ENCODE measurements around the gene ALG10B. TPM values are rescaled to one million over a fixed set of nuclear protein-coding genes. Genes with fewer than 3 reads are reported as not detected.

Gene ALG10B
- total and polyA plus RNA-seq, 2 of the 8 experiments (the other 6 are each of a cell fraction or from before 2014, with no cell fraction given), result 3.2 to 5.4 TPM

GRCh38 chr12:38289396-38289795 lies 27.2 kb upstream of the ALG10B start:
- Histone ChIP-seq H3K36me3 (ENCODE audit: control insufficient read depth in 2 of 4, insufficient read depth in 4 of 4, low read length in 3 of 4) (no peaks in the 10 kb centered on the region), H4K91ac (replicated peaks; ENCODE audit: insufficient read length, low read length) (no peak overlapping the region), H3K56ac (replicated peaks; ENCODE audit: insufficient read length, low read depth, low read length) (no peak overlapping the region), H3K4me2 (ENCODE audit: insufficient read depth in 1 of 2, low read depth in 2 of 2, low read length in 2 of 2) (no peak overlapping the region), H3K14ac (ENCODE audit: insufficient read length) (no peak overlapping the region), H3K9me3 (ENCODE audit: insufficient read depth in 2 of 2, low read depth in 1 of 2, low read length in 1 of 2) (peaks cover 40 to 59% of the 10 kb centered on the region in 2 experiments), H3K27ac (ENCODE audit: low read depth, low read length) (no peak overlapping the region), H2BK20ac (ENCODE audit: low read length) (no peak overlapping the region), H2AK5ac (ENCODE audit: low read depth, low read length) (no peak overlapping the region), H3K27me3 (replicated peaks in 1 of 4; ENCODE audit: control insufficient read depth in 3 of 4, extremely low read depth in 1 of 4, insufficient read depth in 3 of 4, low read length in 3 of 4) (no peaks in the 10 kb centered on the region), H2BK5ac (ENCODE audit: low read depth, low read length) (no peak overlapping the region), H3K4me1 (replicated peaks in 1 of 4; ENCODE audit: control insufficient read depth in 3 of 4, insufficient read depth in 4 of 4, low read length in 3 of 4) (no peaks in the 10 kb centered on the region), H4K20me1 (replicated peaks in 1 of 2; ENCODE audit: control insufficient read depth in 1 of 2, insufficient read depth in 2 of 2, low read length in 2 of 2) (no peaks in the 10 kb centered on the region), H4K8ac (ENCODE audit: extremely low read depth, insufficient read depth, low read length) (no peak overlapping the region), H2BK15ac (ENCODE audit: low read length) (no peak overlapping the region), H2BK120ac (replicated peaks; ENCODE audit: low read depth, low read length) (no peak overlapping the region), H3K4me3 (ENCODE audit: extremely low read depth in 1 of 4, insufficient read depth in 2 of 4, low read depth in 3 of 4, low read length in 4 of 4) (no peak overlapping the region), H3K79me2 (ENCODE audit: control insufficient read depth in 1 of 2, insufficient read depth in 2 of 2, low read length in 2 of 2) (no peaks in the 10 kb centered on the region), H3K23ac (ENCODE audit: insufficient read length) (no peak overlapping the region), H4K5ac (ENCODE audit: insufficient read length, low read depth, low read length) (no peak overlapping the region), H3K4ac (replicated peaks; ENCODE audit: insufficient read length, low read depth, low read length) (no peak overlapping the region), H3K23me2 (ENCODE audit: low read depth, low read length) (no peaks in the 10 kb centered on the region), H2AFZ (ENCODE audit: low read length) (no peak overlapping the region), H3K18ac (ENCODE audit: extremely low read depth, low read length) (no peak overlapping the region), H3K79me1 (ENCODE audit: low read depth, low read length) (no peaks in the 10 kb centered on the region), H2BK12ac (ENCODE audit: low read depth, low read length) (no peak overlapping the region), H3K9ac (replicated peaks in 1 of 4; ENCODE audit: extremely low read depth in 1 of 4, low read depth in 3 of 4, low read length in 3 of 4) (no peak overlapping the region)
- 85% methylated on average over 2 of the region's 2 CpGs; no CpG with 5 or more reads in 1 of the 2 experiments for WGBS, 2 experiments (ENCODE audit: extremely low coverage in 1 of 2, insufficient coverage in 1 of 2, insufficient read length in 1 of 2, insufficient replicate concordance in 2 of 2, low coverage in 1 of 2, low lambda C conversion rate in 2 of 2, missing lambda C conversion rate in 1 of 2)
- TF ChIP-seq SRF (IDR thresholded peaks at IDR 0.05; ENCODE audit: low read depth, low read length) (no peak), JUND (IDR thresholded peaks at IDR 0.05; ENCODE audit: low read length) (no peak), CTBP2 (IDR thresholded peaks at IDR 0.05; ENCODE audit: borderline replicate concordance, insufficient read depth, insufficient read length, low read length) (no peak), TEAD4 (IDR thresholded peaks at IDR 0.05; ENCODE audit: low read depth, low read length) (no peak), TBP (IDR thresholded peaks at IDR 0.05; ENCODE audit: low read depth, low read length) (no peak), SP2 (IDR thresholded peaks at IDR 0.05; ENCODE audit: low read length) (no peak), KDM4A (IDR thresholded peaks at IDR 0.05; ENCODE audit: low read depth, low read length, severe bottlenecking) (no peak), HDAC6 (IDR thresholded peaks at IDR 0.05; ENCODE audit: low read depth, low read length) (no peak), SIX5 (IDR thresholded peaks at IDR 0.05; ENCODE audit: low read depth, low read length) (no peak), SUZ12 (IDR thresholded peaks at IDR 0.05; ENCODE audit: low read length) (no peak)
- TF ChIP-seq, protein P1, sequence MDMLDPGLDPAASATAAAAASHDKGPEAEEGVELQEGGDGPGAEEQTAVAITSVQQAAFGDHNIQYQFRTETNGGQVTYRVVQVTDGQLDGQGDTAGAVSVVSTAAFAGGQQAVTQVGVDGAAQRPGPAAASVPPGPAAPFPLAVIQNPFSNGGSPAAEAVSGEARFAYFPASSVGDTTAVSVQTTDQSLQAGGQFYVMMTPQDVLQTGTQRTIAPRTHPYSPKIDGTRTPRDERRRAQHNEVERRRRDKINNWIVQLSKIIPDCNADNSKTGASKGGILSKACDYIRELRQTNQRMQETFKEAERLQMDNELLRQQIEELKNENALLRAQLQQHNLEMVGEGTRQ (IDR thresholded peaks at IDR 0.05; ENCODE audit: low read length), result no peak
- POLR2A ChIA-PET (ENCODE audit: partially characterized antibody), result no interaction called here
- DNase-seq (ENCODE audit: low read depth in 1 of 2, low spot score in 2 of 2), result no peak
- FAIRE-seq, result no peak
- CTCF ChIA-PET (ENCODE audit: partially characterized antibody), result no interaction called here
